Glutamatergic neuron (in vitro differentiated cells): Measurements from ENCODE around the gene GRID1. TPM values are rescaled to one million over a fixed set of nuclear protein-coding genes. Genes with fewer than 3 reads are reported as not detected.

Source experiments
- DNase-seq: peaks from one replicate; pipeline ENCODE4 v3.0.0; 2022
- H3K27ac Mint-ChIP-seq: one replicate; pipeline ENCODE4 v1.8.0; 2020; ENCODE audit warnings: mild to moderate bottlenecking, mixed read lengths, inconsistent platforms; ENCODE audit not compliant: unreplicated experiment
- H3K27me3 Mint-ChIP-seq: one replicate; pipeline ENCODE4 v1.8.0; 2020; ENCODE audit warnings: mild to moderate bottlenecking, moderate library complexity, mixed read lengths, inconsistent platforms; ENCODE audit not compliant: unreplicated experiment
- H3K36me3 Mint-ChIP-seq: one replicate; pipeline ENCODE4 v1.8.0; 2020; ENCODE audit warnings: mild to moderate bottlenecking, mixed read lengths, inconsistent platforms; ENCODE audit not compliant: unreplicated experiment
- H3K4me1 Mint-ChIP-seq: one replicate; pipeline ENCODE4 v1.8.0; 2020; ENCODE audit warnings: mild to moderate bottlenecking, low read depth, mixed read lengths, inconsistent platforms; ENCODE audit not compliant: unreplicated experiment
- H3K4me3 Mint-ChIP-seq: one replicate; pipeline ENCODE4 v1.8.0; 2020; ENCODE audit warnings: mild to moderate bottlenecking, mixed read lengths, inconsistent platforms; ENCODE audit not compliant: unreplicated experiment
- H3K9me3 Mint-ChIP-seq: one replicate; pipeline ENCODE4 v1.8.0; 2020; ENCODE audit warnings: mild to moderate bottlenecking, moderate library complexity, mixed read lengths, inconsistent platforms; ENCODE audit not compliant: unreplicated experiment
- CTCF ChIP-seq: fragments of 200-600 bp; sonication (generic); IDR thresholded peaks from one replicate; pipeline ENCODE4 v1.5.0; 2021; ENCODE audit not compliant: partially characterized antibody, unreplicated experiment
- total RNA-seq: library from RNA; stranded (reverse); fragmentation: NEBNext Ultra II Directional; extraction: Animal tissue kit (Norgen Biotek cat#: 25700); gene quantifications from one replicate; pipeline ENCODE4 v1.2.1, GENCODE V29; 2021; ENCODE audit not compliant: unreplicated experiment

GRID1 gene
- total RNA-seq, 1 donor from 2014 or later, result 8.0 TPM

GRCh38 chr10:85831422-85831821, 535.2 kb downstream of the GRID1 start:
- Mint-ChIP-seq H3K36me3 (peaks cover 4% of the 10 kb centered on the region), H3K9me3 (peaks cover 5% of the 10 kb centered on the region)

GRCh38 chr10:85826377-85826776, 540.2 kb downstream of the GRID1 start:
- Mint-ChIP-seq H3K36me3 (no peaks in the 10 kb centered on the region), H3K9me3 (no peaks in the 10 kb centered on the region), H3K27ac (no peak overlapping the region), H3K27me3 (no peaks in the 10 kb centered on the region), H3K4me3 (no peak overlapping the region), H3K4me1 (no peaks in the 10 kb centered on the region)
- no peak for DNase-seq
- no peak for TF ChIP-seq CTCF

More at GRCh38 chr10:85831422-85831821, 535.2 kb downstream of the GRID1 start:
- Mint-ChIP-seq H3K27ac (no peak overlapping the region), H3K27me3 (peaks cover 2% of the 10 kb centered on the region), H3K4me3 (no peak overlapping the region), H3K4me1 (no peaks in the 10 kb centered on the region)
- no peak for DNase-seq
- TF ChIP-seq CTCF, result no peak

- no peak for TF ChIP-seq CTCF
- Mint-ChIP-seq H3K4me1 (no peaks in the 10 kb centered on the region), H3K27ac (no peak overlapping the region), H3K9me3 (peaks cover 11% of the 10 kb centered on the region), H3K27me3 (no peaks in the 10 kb centered on the region), H3K36me3 (peaks cover 16% of the 10 kb centered on the region), H3K4me3 (no peak overlapping the region)
- DNase-seq, result no peak
Observed at GRCh38 chr10:85811405-85811804, 555.2 kb downstream of the GRID1 start.

- Mint-ChIP-seq H3K27ac (no peak overlapping the region), H3K9me3 (peaks cover 11% of the 10 kb centered on the region), H3K27me3 (no peaks in the 10 kb centered on the region), H3K36me3 (peaks cover 16% of the 10 kb centered on the region), H3K4me3 (no peak overlapping the region), H3K4me1 (no peaks in the 10 kb centered on the region)
- no peak for DNase-seq
- no peak for TF ChIP-seq CTCF
Observed at GRCh38 chr10:85810674-85811073, 555.9 kb downstream of the GRID1 start.

GRCh38 chr10:85795460-85795859, 571.1 kb downstream of the GRID1 start:
- no peak overlapping the region for H3K27ac Mint-ChIP-seq

More at GRCh38 chr10:85795460-85795859, 571.1 kb downstream of the GRID1 start:
- no peak for TF ChIP-seq CTCF
- H3K4me3 Mint-ChIP-seq, result no peak overlapping the region
- H3K27me3 Mint-ChIP-seq, result no peaks in the 10 kb centered on the region
- peaks cover 2% of the 10 kb centered on the region for H3K4me1 Mint-ChIP-seq
- peaks cover 1% of the 10 kb centered on the region for H3K9me3 Mint-ChIP-seq
- DNase-seq, result no peak
- H3K36me3 Mint-ChIP-seq, result no peaks in the 10 kb centered on the region
